Tibial nerve (tissue), 4 donors: ENCODE results near the gene PDCD1. TPM values are rescaled to one million over a fixed set of nuclear protein-coding genes. Genes with fewer than 3 reads are reported as not detected.
A peak's percentile ranks its signal among the peaks of the same experiment; 100 is the strongest.

ENCODE experiments used
- DNase-seq, 2 donors: peaks; one replicate each; pipeline ENCODE4 v3.0.0-alpha.2; 2019; ENCODE audit warnings: low spot score in 2 of 2
- H3K27ac ChIP-seq, 4 donors: fragments of 200-600 bp; sonication (generic) in 3 of 4; one replicate each; pipeline ENCODE4 v1.5.1; 2017 to 2019; ENCODE audit warnings: mild to moderate bottlenecking in 1 of 4
- H3K27me3 ChIP-seq, 2 donors: fragments of 200-600 bp; sonication (generic) in 1 of 2; one replicate each; pipeline versions ENCODE4 v1.5.1 to v1.6.0; 2017 to 2019
- H3K36me3 ChIP-seq, 3 donors: fragments of 200-600 bp; sonication (generic); one replicate each; pipeline ENCODE4 v1.5.1; 2018 to 2019
- H3K4me1 ChIP-seq, 4 donors: fragments of 200-600 bp; sonication (generic) in 3 of 4; one replicate each; pipeline ENCODE4 v1.5.1; 2017 to 2019
- H3K4me3 ChIP-seq, 4 donors: fragments of 200-600 bp; sonication (generic) in 3 of 4; one replicate each; pipeline ENCODE4 v1.5.1; 2017 to 2019; ENCODE audit warnings: mild to moderate bottlenecking in 1 of 4, moderate library complexity in 1 of 4
- H3K9me3 ChIP-seq, 4 donors: fragments of 200-600 bp; sonication (generic) in 3 of 4; one replicate each; pipeline ENCODE4 v1.5.1; 2017 to 2019
- CTCF ChIP-seq, 5 experiments: fragments of 200-600 bp in 3 of 5; fragments of 450-650 bp in 2 of 5; sonication (generic) in 3 of 5; IDR thresholded peaks; one replicate each; pipeline ENCODE4 v1.5.1; 2016 to 2019; ENCODE audit warnings: antibody characterized with exemption in 5 of 5, mild to moderate bottlenecking in 3 of 5, moderate library complexity in 2 of 5
- EP300 ChIP-seq, 2 donors: sonication (generic); formaldehyde crosslinking; IDR thresholded peaks; one replicate each; pipeline ENCODE4 v1.6.1; 2017; ENCODE audit warnings: antibody characterized with exemption in 2 of 2, mild to moderate bottlenecking in 1 of 2
- POLR2A ChIP-seq, 2 donors: fragments of 450-650 bp; IDR thresholded peaks; one replicate each; pipeline ENCODE4 v1.6.1; 2017; ENCODE audit warnings: antibody characterized with exemption in 2 of 2, mild to moderate bottlenecking in 2 of 2, moderate library complexity in 2 of 2
- WGBS, 2 donors: methylation state at CpG; one replicate each; pipeline ENCODE4 v1.1.5; 2018; 5-methylcytosine and 5-hydroxymethylcytosine counted together
- total RNA-seq, 4 donors: library from RNA; depleted of rRNA; stranded (reverse); fragments of >200 nt; gene quantifications; one replicate each; pipeline ENCODE4 v1.1.0, GENCODE V29; 2016

Gene PDCD1
- total RNA-seq, 4 donors from 2014 or later, result 0.22 to 0.60 (median 0.42) TPM; not detected in 1

DNA sequence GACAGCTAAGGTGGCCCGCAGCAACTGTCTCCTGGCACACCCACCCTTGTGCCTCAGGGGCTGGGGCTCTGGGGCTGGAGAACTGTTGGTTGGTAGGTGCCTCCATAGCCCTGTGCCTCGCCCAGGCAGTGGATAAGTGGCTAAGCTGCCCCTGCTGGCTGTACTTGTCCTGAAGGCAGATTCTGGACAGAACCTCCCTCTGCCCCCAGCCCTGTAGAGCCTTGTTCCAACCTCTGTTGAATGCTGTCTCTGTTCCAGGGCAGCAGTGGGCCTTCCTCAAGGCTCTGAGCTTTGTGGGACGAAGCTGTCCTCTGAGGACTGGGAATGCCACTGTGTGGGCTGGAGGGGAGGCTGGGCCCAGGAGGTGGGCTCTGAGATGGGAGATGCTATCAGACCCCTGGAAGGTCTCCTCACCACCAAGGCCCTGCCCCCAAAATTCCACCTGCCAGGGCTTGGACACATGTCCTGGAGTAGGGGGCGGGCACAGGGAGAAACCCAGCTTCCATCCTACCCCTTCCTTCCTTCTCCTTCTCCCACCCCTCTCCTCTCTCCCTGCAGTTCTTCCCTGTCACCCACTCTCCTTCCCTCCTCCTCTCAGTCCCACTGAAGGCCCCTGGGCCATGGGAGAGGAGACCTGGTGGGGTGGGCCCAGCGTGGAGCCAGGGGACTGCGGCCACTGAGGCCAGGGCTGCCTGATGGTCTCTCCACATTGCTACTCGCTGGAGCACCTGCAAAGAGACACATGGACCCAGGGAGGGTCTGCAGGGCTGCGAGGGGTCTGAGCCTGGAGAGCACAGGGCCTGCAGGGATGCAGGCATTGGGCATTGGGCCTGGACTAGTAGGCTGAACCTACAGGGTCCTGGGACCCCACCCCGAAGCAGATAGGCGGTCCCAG lies 1.7 kb upstream of the PDCD1 start:
- Histone ChIP-seq H3K4me1 (peaks cover 0 to 35% (median 20%) of the 10 kb centered on the region in 4 donors), H3K36me3 (no peaks in the 10 kb centered on the region), H3K9me3 (no peaks in the 10 kb centered on the region), H3K27ac (peak overlapping the region; percentile 71 to 94 (median 84)), H3K27me3 (peaks cover 0 to 39% of the 10 kb centered on the region in 2 donors), H3K4me3 (peak overlapping the region; percentile 8 to 38 (median 32))
- TF ChIP-seq CTCF (IDR thresholded peaks at IDR 0.05) (peak in 1 of 5 experiments; percentile 8), POLR2A (IDR thresholded peaks at IDR 0.05) (no peak)
- no peak for DNase-seq
- 65 to 85% methylated on average over 6 to 10 of the region's 10 CpGs for WGBS, 2 donors

- Histone ChIP-seq H3K4me3 (peak overlapping the region; percentile 8 to 38 (median 32)), H3K4me1 (peaks cover 0 to 38% (median 20%) of the 10 kb centered on the region in 4 donors), H3K27ac (peak overlapping the region; percentile 71 to 94 (median 84)), H3K36me3 (no peaks in the 10 kb centered on the region), H3K27me3 (peaks cover 0 to 31% of the 10 kb centered on the region in 2 donors), H3K9me3 (no peaks in the 10 kb centered on the region)
- 13 to 33% methylated on average over 30 of the region's 30 CpGs for WGBS, 2 donors
- DNase-seq, result peak; percentile 42 to 54
- TF ChIP-seq EP300 (IDR thresholded peaks at IDR 0.05) (peak in 1 of 2 donors; percentile 56), CTCF (IDR thresholded peaks at IDR 0.05) (peak in 3 of 5 experiments; percentile 25 to 39 (median 38)), POLR2A (IDR thresholded peaks at IDR 0.05) (no peak)
Observed at GRCh38 chr2:241859436-241860183, 916 bp upstream of the PDCD1 start.

GRCh38 chr2:241859017-241859435 lies 332 bp upstream of the PDCD1 start:
- Histone ChIP-seq H3K4me3 (peak overlapping the region in 2 of 4 donors; percentile 32 to 38), H3K27ac (peak overlapping the region; percentile 71 to 94 (median 84)), H3K36me3 (no peaks in the 10 kb centered on the region), H3K4me1 (peaks cover 0 to 39% (median 20%) of the 10 kb centered on the region in 4 donors), H3K27me3 (peaks cover 0 to 25% of the 10 kb centered on the region in 2 donors), H3K9me3 (no peaks in the 10 kb centered on the region)
- TF ChIP-seq EP300 (IDR thresholded peaks at IDR 0.05) (no peak), CTCF (IDR thresholded peaks at IDR 0.05) (no peak), POLR2A (IDR thresholded peaks at IDR 0.05) (no peak)
- no peak for DNase-seq
- WGBS, 2 donors, result 26 to 31% methylated on average over 9 of the region's 9 CpGs

DNA sequence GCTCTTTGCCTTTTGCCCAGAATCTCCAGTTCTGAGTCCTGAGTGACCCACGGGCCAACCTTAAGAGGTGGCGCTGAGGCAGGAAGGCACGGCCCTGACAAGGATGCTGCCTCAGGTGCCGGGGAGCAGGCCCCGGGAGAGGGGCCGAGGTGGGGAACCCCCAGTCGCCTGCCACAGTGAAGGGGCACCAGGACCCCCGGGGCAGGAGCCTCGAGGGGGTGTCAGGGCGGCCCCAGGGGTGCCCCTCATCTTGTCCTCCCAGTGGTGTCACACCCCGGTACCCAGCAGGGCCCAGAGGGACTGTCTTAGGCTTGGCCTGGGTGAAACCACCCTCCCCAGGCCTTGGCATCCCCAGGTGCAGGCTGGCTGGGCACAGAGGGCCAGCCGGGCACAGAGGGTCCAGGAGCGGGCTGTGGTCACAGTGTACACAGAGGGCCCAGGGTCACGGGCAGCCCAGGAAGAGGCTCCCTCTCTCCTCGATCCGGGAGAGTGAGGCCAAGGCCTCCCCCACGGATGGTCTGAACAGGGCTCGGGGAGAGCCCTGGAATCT lies 1.0 kb downstream of the PDCD1 start:
- no peak overlapping the region for H3K4me3 ChIP-seq
- H3K4me1 ChIP-seq, result peaks cover 0 to 29% (median 20%) of the 10 kb centered on the region in 4 donors
- no peaks in the 10 kb centered on the region for H3K9me3 ChIP-seq
- DNase-seq, result no peak
- H3K27me3 ChIP-seq, result peaks cover 0 to 11% of the 10 kb centered on the region in 2 donors
- 76% methylated on average over 13 to 17 of the region's 18 CpGs for WGBS, 2 donors
- TF ChIP-seq CTCF (IDR thresholded peaks at IDR 0.05) (no peak), EP300 (IDR thresholded peaks at IDR 0.05) (no peak), POLR2A (IDR thresholded peaks at IDR 0.05) (no peak)
- no peaks in the 10 kb centered on the region for H3K36me3 ChIP-seq
- H3K27ac ChIP-seq, result peak overlapping the region in 1 of 4 donors; percentile 91
